Sigmoid colon (tissue), 4 donors: ENCODE measurements around the gene TPBGL.

Experiments
- CTCF ChIP-seq, 4 experiments: fragments of 450-650 bp in 3 of 4; fragments of 200-600 bp in 1 of 4; IDR thresholded peaks; one replicate each; pipeline ENCODE4 v1.5.1; 2016 to 2019; ENCODE audit warnings: antibody characterized with exemption in 4 of 4, mild to moderate bottlenecking in 3 of 4, moderate library complexity in 2 of 4
- EP300 ChIP-seq, 4 donors: sonication (generic); formaldehyde crosslinking; IDR thresholded peaks; one replicate each; pipeline ENCODE4 v1.6.1; 2017; ENCODE audit warnings: antibody characterized with exemption in 4 of 4
- POLR2A ChIP-seq, 2 donors: fragments of 450-650 bp; IDR thresholded peaks; one replicate each; pipeline ENCODE4 v1.6.1; 2016; ENCODE audit warnings: antibody characterized with exemption in 2 of 2, mild to moderate bottlenecking in 2 of 2, moderate library complexity in 2 of 2

- TF ChIP-seq CTCF (IDR thresholded peaks at IDR 0.05) (no peak), POLR2A (IDR thresholded peaks at IDR 0.05) (no peak), EP300 (IDR thresholded peaks at IDR 0.05) (no peak)
Measured at GRCh38 chr11:75291741-75292140, 51.2 kb downstream of the TPBGL start.
